ENCODE data around the gene ARL6.

- TF ChIP-seq CTCF (IDR thresholded peaks at IDR 0.05), result no peak
- TF ChIP-seq ZFX (IDR thresholded peaks at IDR 0.05; ENCODE audit: borderline replicate concordance), result no peak
Measured at GRCh38 chr3:97841304-97841703, 76.7 kb downstream of the ARL6 start.

Data from 22Rv1 (cell line).